Measurements from ENCODE around the gene MALT1.
"Not testable (repeated sequence)": the region's sequence is repeated elsewhere in the genome, so short reads cannot be mapped to it uniquely, and the experiment has no call there.

MALT1 gene

GRCh38 chr18:58671111-58671631, at the start of gene MALT1:
Gene MALT1, plus strand, starts transcription at chr18:58671465. Its CDS starts 179 bp downstream, at chr18:58671644.
- DNase-seq, result peak; percentile 95

- no peak for DNase-seq
These were observed 47.3 kb upstream of the MALT1 start for GRCh38 chr18:58624011-58624410.

- DNase-seq, result no peak
These were observed 45.4 kb upstream of the MALT1 start for GRCh38 chr18:58625839-58626238.

GRCh38 chr18:58630071-58630470, 41.2 kb upstream of the MALT1 start:
- DNase-seq, result no peak

- no peak for DNase-seq
These were observed 40.0 kb upstream of the MALT1 start for GRCh38 chr18:58631301-58631700.

GRCh38 chr18:58632552-58632951, 38.7 kb upstream of the MALT1 start:
- no peak for DNase-seq

GRCh38 chr18:58633874-58634273, 37.4 kb upstream of the MALT1 start:
- no peak for DNase-seq

GRCh38 chr18:58635891-58636290, 35.4 kb upstream of the MALT1 start:
- peak; percentile 39 for DNase-seq

GRCh38 chr18:58637197-58637596, 34.1 kb upstream of the MALT1 start:
- DNase-seq, result no peak

GRCh38 chr18:58637946-58638345, 33.3 kb upstream of the MALT1 start:
- no peak for DNase-seq

GRCh38 chr18:58638441-58638840, 32.8 kb upstream of the MALT1 start:
- DNase-seq, result peak; percentile 81

- no peak for DNase-seq
These were observed 32.0 kb upstream of the MALT1 start for GRCh38 chr18:58639237-58639636.

GRCh38 chr18:58639751-58640427, 31.4 kb upstream of the MALT1 start:
- no peak for DNase-seq

- no peak for DNase-seq
These were observed 30.8 kb upstream of the MALT1 start for GRCh38 chr18:58640428-58640805.

- DNase-seq, result no peak
These were observed 30.2 kb upstream of the MALT1 start for GRCh38 chr18:58640891-58641610.

- not testable (repeated sequence) for DNase-seq
These were observed 27.7 kb upstream of the MALT1 start for GRCh38 chr18:58643557-58643956.

GRCh38 chr18:58645398-58645797, 25.9 kb upstream of the MALT1 start:
- no peak for DNase-seq

- no peak for DNase-seq
These were observed 24.9 kb upstream of the MALT1 start for GRCh38 chr18:58646334-58646862.

- no peak for DNase-seq
These were observed 21.1 kb upstream of the MALT1 start for GRCh38 chr18:58649966-58650816.

- not testable (repeated sequence) for DNase-seq
These were observed 20.4 kb upstream of the MALT1 start for GRCh38 chr18:58650830-58651229.

GRCh38 chr18:58653144-58653722, 18.0 kb upstream of the MALT1 start:
- DNase-seq, result not testable (repeated sequence)

GRCh38 chr18:58653814-58654509, 17.3 kb upstream of the MALT1 start:
- DNase-seq, result no peak
